Loucy (cell line): ENCODE data around the gene TEAD1.

Source experiments
- CTCF ChIP-seq: fragments of 200-600 bp; sonication (generic); conservative IDR thresholded peaks from 2 replicates; pipeline ENCODE4 v1.5.1; 2014; ENCODE audit warnings: mild to moderate bottlenecking, antibody characterized with exemption, low read length
- EZH2phosphoT487 ChIP-seq: fragments of 200-600 bp; IDR thresholded peaks from 2 replicates; pipeline ENCODE4 v1.6.1; 2018; ENCODE audit warnings: antibody characterized with exemption, mild to moderate bottlenecking, moderate library complexity, borderline replicate concordance

- TF ChIP-seq CTCF (no peak), EZH2phosphoT487 (no peak)
These were observed 7.2 kb downstream of the TEAD1 start for GRCh38 chr11:12681466-12681865.
